ENCODE data around the gene SLC6A11.

SLC6A11 gene

DNA sequence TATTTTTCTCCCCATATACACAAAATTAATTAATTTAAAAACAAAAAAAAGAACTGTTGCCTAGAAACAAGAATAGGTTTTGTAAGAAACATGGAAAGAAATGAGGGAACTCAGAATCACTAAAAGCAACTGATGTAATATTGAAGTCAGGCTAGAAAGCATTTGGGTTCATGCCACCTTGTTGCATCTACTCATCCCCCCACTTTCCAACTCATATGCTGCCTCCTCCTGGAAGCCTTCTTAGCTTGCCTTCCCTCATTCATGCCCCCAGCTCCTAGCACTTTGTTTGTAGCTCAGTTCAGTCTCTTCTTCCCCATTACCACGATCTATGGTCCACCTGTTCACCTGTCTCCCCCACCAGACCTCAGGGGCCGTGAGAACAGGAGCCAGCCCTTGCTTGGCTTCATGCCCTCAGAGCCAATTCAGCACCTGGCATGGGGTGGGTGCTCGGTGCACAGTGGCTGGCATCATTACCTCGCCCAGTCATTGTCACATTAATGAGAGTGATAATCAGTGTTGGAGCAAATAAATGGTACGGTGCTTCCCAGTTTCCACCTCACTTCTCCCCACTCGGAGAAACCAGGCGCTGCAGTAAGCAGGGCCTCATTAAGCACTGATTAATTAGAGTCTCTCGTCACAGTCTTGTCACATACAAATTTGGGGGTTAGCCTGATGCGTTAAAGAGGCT lies 114.1 kb downstream of the SLC6A11 start:
- Histone ChIP-seq H3K4ac (ENCODE audit: low read depth, low read length) (no peak overlapping the region), H2BK15ac (replicated peaks; ENCODE audit: low read depth) (no peak overlapping the region), H2BK5ac (ENCODE audit: low read length) (no peak overlapping the region), H4K5ac (ENCODE audit: low read length) (no peak overlapping the region), H2BK120ac (ENCODE audit: low read depth, low read length) (no peak overlapping the region), H4K8ac (ENCODE audit: low read depth, low read length) (no peak overlapping the region), H3K4me3 (ENCODE audit: low read length) (no peak overlapping the region), H3K79me2 (ENCODE audit: control insufficient read depth, insufficient read depth, low read length) (no peaks in the 10 kb centered on the region), H3K36me3 (ENCODE audit: control insufficient read depth, insufficient read depth, low read length) (no peaks in the 10 kb centered on the region), H2AK5ac (ENCODE audit: low read length) (no peak overlapping the region), H3K56ac (ENCODE audit: low read length) (no peak overlapping the region), H3K79me1 (ENCODE audit: low read length) (no peaks in the 10 kb centered on the region), H3K4me1 (ENCODE audit: control insufficient read depth, low read depth, low read length) (no peaks in the 10 kb centered on the region), H3K18ac (ENCODE audit: low read length) (no peak overlapping the region), H3K4me2 (ENCODE audit: low read length) (no peak overlapping the region), H3K23ac (ENCODE audit: low read length) (no peak overlapping the region), H3K9ac (ENCODE audit: low read length) (no peak overlapping the region), H3K27ac (ENCODE audit: low read depth, low read length) (no peak overlapping the region), H3K27me3 (ENCODE audit: insufficient read depth, low read length, poor library complexity) (no peaks in the 10 kb centered on the region)
- DNase-seq: no peak
- WGBS (ENCODE audit: extremely low coverage, insufficient coverage, low lambda C conversion rate): no CpG with 5 or more reads among the region's 9 CpGs

DNA sequence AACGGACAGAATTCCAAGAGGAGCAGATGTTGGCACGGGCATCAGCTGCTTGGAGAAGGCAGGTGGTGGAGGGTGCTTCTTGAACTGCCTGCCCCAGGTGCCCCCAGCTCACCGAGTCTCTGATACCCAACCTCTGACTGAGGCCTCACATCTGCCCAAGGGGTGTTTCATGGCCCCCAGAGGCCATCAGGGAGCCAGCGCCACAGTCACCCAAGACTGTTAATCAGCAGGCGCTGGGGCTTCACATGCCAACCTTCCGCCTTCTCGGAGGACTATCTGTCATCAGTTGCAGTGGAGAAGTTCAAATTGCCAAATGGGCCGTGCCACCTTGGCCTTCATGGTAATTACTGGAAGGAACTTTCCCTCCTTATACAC lies 114.6 kb downstream of the SLC6A11 start:
- Histone ChIP-seq H3K79me2 (ENCODE audit: control insufficient read depth, insufficient read depth, low read length) (no peaks in the 10 kb centered on the region), H3K36me3 (ENCODE audit: control insufficient read depth, insufficient read depth, low read length) (no peaks in the 10 kb centered on the region), H2BK120ac (ENCODE audit: low read depth, low read length) (no peak overlapping the region), H3K27me3 (ENCODE audit: insufficient read depth, low read length, poor library complexity) (no peaks in the 10 kb centered on the region), H4K5ac (ENCODE audit: low read length) (no peak overlapping the region), H3K4me3 (ENCODE audit: low read length) (no peak overlapping the region), H3K23ac (ENCODE audit: low read length) (no peak overlapping the region), H3K9ac (ENCODE audit: low read length) (no peak overlapping the region), H2BK5ac (ENCODE audit: low read length) (no peak overlapping the region), H3K56ac (ENCODE audit: low read length) (no peak overlapping the region), H3K18ac (ENCODE audit: low read length) (no peak overlapping the region), H3K4me1 (ENCODE audit: control insufficient read depth, low read depth, low read length) (no peaks in the 10 kb centered on the region), H3K4me2 (ENCODE audit: low read length) (no peak overlapping the region), H2BK15ac (replicated peaks; ENCODE audit: low read depth) (no peak overlapping the region), H3K27ac (ENCODE audit: low read depth, low read length) (no peak overlapping the region), H3K4ac (ENCODE audit: low read depth, low read length) (no peak overlapping the region), H2AK5ac (ENCODE audit: low read length) (no peak overlapping the region), H4K8ac (ENCODE audit: low read depth, low read length) (no peak overlapping the region), H3K79me1 (ENCODE audit: low read length) (no peaks in the 10 kb centered on the region)
- no peak for DNase-seq
- no CpG with 5 or more reads among the region's 8 CpGs for WGBS (ENCODE audit: extremely low coverage, insufficient coverage, low lambda C conversion rate)

DNA sequence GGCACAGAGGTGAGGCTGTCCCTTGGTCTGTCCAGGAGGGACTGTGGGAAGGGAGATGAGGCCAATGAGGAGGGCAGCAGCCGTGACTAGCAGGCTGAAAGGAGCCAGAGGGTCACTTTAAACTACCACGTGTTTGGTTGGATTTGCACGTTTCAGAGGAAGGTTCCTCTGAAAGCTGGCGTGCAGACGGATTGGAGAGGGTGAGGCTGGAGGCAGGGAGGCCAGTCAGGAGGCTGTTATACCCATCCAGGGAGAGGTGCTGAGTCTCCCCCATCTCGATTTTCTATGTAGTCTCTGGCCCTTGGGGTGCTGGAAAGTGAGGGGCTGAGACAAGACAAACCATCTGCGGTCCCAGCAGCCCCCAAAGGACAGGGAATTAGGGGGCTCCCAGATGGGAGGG lies 116.6 kb downstream of the SLC6A11 start:
- H3K79me1 ChIP-seq (ENCODE audit: low read length): no peaks in the 10 kb centered on the region
- H3K4me1 ChIP-seq (ENCODE audit: control insufficient read depth, low read depth, low read length): no peaks in the 10 kb centered on the region
- no peak overlapping the region for H3K4ac ChIP-seq (ENCODE audit: low read depth, low read length)
- H3K4me3 ChIP-seq (ENCODE audit: low read length): no peak overlapping the region
- H3K27me3 ChIP-seq (ENCODE audit: insufficient read depth, low read length, poor library complexity): no peaks in the 10 kb centered on the region
- no peak overlapping the region for H2BK5ac ChIP-seq (ENCODE audit: low read length)
- no peaks in the 10 kb centered on the region for H3K36me3 ChIP-seq (ENCODE audit: control insufficient read depth, insufficient read depth, low read length)
- no peak overlapping the region for H3K27ac ChIP-seq (ENCODE audit: low read depth, low read length)
- no peaks in the 10 kb centered on the region for H3K79me2 ChIP-seq (ENCODE audit: control insufficient read depth, insufficient read depth, low read length)
- no peak overlapping the region for H4K5ac ChIP-seq (ENCODE audit: low read length)
- no peak for DNase-seq
- no peak overlapping the region for H2BK120ac ChIP-seq (ENCODE audit: low read depth, low read length)
- H3K56ac ChIP-seq (ENCODE audit: low read length): no peak overlapping the region
- no peak overlapping the region for H3K4me2 ChIP-seq (ENCODE audit: low read length)
- no peak overlapping the region for H3K9ac ChIP-seq (ENCODE audit: low read length)
- no peak overlapping the region for H3K23ac ChIP-seq (ENCODE audit: low read length)
- H3K18ac ChIP-seq (ENCODE audit: low read length): no peak overlapping the region
- WGBS (ENCODE audit: extremely low coverage, insufficient coverage, low lambda C conversion rate): no CpG with 5 or more reads among the region's 7 CpGs
- H2BK15ac ChIP-seq (replicated peaks; ENCODE audit: low read depth): no peak overlapping the region
- no peak overlapping the region for H2AK5ac ChIP-seq (ENCODE audit: low read length)
- no peak overlapping the region for H4K8ac ChIP-seq (ENCODE audit: low read depth, low read length)

DNA sequence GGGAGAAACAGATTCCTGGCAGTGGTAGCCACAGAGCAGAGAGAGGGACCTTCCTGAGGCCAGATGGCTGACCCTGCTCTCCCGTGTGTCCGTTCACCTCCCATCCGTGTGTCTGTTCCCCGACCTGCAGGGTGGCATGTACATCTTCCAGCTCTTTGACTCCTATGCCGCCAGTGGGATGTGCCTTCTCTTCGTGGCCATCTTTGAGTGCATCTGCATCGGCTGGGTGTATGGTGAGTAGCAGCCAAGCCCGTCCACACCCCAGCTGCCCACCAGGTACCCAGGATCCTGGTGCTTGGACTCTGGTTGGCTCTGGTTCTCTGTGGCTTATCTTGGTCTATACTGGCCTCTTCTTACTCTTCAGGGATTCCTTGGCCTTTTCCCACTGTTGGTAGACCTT lies 117.0 kb downstream of the SLC6A11 start:
- Histone ChIP-seq H3K9ac (ENCODE audit: low read length) (no peak overlapping the region), H3K36me3 (ENCODE audit: control insufficient read depth, insufficient read depth, low read length) (no peaks in the 10 kb centered on the region)

DNA sequence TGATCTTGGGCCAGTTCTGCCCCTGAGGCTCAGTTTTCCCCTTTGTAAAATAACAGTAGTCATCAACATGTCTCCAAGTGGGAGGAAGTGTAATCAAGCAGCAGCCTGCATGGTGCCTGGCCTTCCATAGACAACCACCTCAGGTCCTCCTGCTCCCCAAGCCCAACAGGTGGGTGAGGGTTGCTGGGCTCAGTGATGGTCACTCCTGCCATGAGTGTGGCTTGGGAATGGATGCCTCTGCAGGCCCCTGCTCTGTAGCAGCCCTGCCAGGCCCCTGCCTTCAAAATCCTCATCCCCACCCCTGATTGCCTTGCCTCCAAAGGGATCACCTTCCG lies 117.4 kb downstream of the SLC6A11 start:
- Histone ChIP-seq H2BK120ac (ENCODE audit: low read depth, low read length) (no peak overlapping the region), H3K9ac (ENCODE audit: low read length) (no peak overlapping the region), H3K4me3 (ENCODE audit: low read length) (no peak overlapping the region), H3K4ac (ENCODE audit: low read depth, low read length) (no peak overlapping the region), H4K8ac (ENCODE audit: low read depth, low read length) (no peak overlapping the region), H3K4me1 (ENCODE audit: control insufficient read depth, low read depth, low read length) (no peaks in the 10 kb centered on the region), H2AK5ac (ENCODE audit: low read length) (no peak overlapping the region), H3K18ac (ENCODE audit: low read length) (no peak overlapping the region), H3K79me2 (ENCODE audit: control insufficient read depth, insufficient read depth, low read length) (no peaks in the 10 kb centered on the region), H4K5ac (ENCODE audit: low read length) (no peak overlapping the region), H3K27me3 (ENCODE audit: insufficient read depth, low read length, poor library complexity) (no peaks in the 10 kb centered on the region), H2BK15ac (replicated peaks; ENCODE audit: low read depth) (no peak overlapping the region), H3K4me2 (ENCODE audit: low read length) (no peak overlapping the region), H3K79me1 (ENCODE audit: low read length) (no peaks in the 10 kb centered on the region), H3K23ac (ENCODE audit: low read length) (no peak overlapping the region), H2BK5ac (ENCODE audit: low read length) (no peak overlapping the region), H3K56ac (ENCODE audit: low read length) (no peak overlapping the region), H3K36me3 (ENCODE audit: control insufficient read depth, insufficient read depth, low read length) (no peaks in the 10 kb centered on the region), H3K27ac (ENCODE audit: low read depth, low read length) (no peak overlapping the region)
- no peak for DNase-seq
- no CpG with 5 or more reads among the region's 1 CpG for WGBS (ENCODE audit: extremely low coverage, insufficient coverage, low lambda C conversion rate)

More for the DNA sequence above, 117.0 kb downstream of the SLC6A11 start:
- no peak overlapping the region for H3K4ac ChIP-seq (ENCODE audit: low read depth, low read length)
- no peaks in the 10 kb centered on the region for H3K4me1 ChIP-seq (ENCODE audit: control insufficient read depth, low read depth, low read length)
- WGBS (ENCODE audit: extremely low coverage, insufficient coverage, low lambda C conversion rate): no CpG with 5 or more reads among the region's 8 CpGs
- H2BK120ac ChIP-seq (ENCODE audit: low read depth, low read length): no peak overlapping the region
- H2BK15ac ChIP-seq (replicated peaks; ENCODE audit: low read depth): no peak overlapping the region
- H3K18ac ChIP-seq (ENCODE audit: low read length): no peak overlapping the region
- H4K8ac ChIP-seq (ENCODE audit: low read depth, low read length): no peak overlapping the region
- no peak overlapping the region for H4K5ac ChIP-seq (ENCODE audit: low read length)
- no peaks in the 10 kb centered on the region for H3K79me2 ChIP-seq (ENCODE audit: control insufficient read depth, insufficient read depth, low read length)
- H3K79me1 ChIP-seq (ENCODE audit: low read length): no peaks in the 10 kb centered on the region
- DNase-seq: no peak
- H3K4me2 ChIP-seq (ENCODE audit: low read length): no peak overlapping the region
- H2AK5ac ChIP-seq (ENCODE audit: low read length): no peak overlapping the region
- no peak overlapping the region for H3K4me3 ChIP-seq (ENCODE audit: low read length)
- H3K23ac ChIP-seq (ENCODE audit: low read length): no peak overlapping the region
- H3K27ac ChIP-seq (ENCODE audit: low read depth, low read length): no peak overlapping the region
- H3K27me3 ChIP-seq (ENCODE audit: insufficient read depth, low read length, poor library complexity): no peaks in the 10 kb centered on the region
- H2BK5ac ChIP-seq (ENCODE audit: low read length): no peak overlapping the region
- H3K56ac ChIP-seq (ENCODE audit: low read length): no peak overlapping the region

DNA sequence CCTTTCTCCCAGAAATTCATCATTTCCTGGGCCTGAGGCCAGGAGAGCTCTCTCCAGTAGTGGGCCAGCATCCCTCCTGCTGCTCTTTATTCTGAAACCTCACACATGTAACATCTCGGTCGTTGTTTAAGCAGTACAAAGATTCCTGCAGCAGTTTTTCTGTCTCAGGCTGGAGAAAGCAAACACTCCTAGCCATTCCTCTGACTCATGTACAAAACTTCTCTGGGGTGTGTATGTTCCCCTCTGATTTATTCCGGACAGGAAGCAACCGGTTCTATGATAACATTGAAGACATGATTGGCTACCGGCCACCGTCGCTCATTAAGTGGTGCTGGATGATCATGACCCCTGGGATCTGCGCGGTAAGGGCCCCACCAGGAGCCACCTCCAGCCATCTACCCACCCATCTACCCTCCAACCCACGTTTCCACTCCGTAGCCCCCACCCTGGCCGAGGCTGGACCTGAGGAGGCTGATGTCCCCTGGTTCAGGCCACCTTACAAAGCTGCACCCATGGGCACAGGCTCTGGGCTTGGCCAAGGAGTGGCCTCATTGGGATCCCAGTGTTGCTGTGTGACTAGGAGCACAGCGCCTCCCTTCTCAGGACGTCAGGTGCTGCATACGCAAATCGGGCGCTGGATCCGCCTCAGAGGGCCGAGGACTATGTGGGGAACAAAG lies 117.9 kb downstream of the SLC6A11 start:
- Histone ChIP-seq H3K79me2 (ENCODE audit: control insufficient read depth, insufficient read depth, low read length) (no peaks in the 10 kb centered on the region), H3K18ac (ENCODE audit: low read length) (no peak overlapping the region), H2AK5ac (ENCODE audit: low read length) (no peak overlapping the region), H3K4me1 (ENCODE audit: control insufficient read depth, low read depth, low read length) (no peaks in the 10 kb centered on the region), H3K23ac (ENCODE audit: low read length) (no peak overlapping the region), H3K9ac (ENCODE audit: low read length) (no peak overlapping the region), H2BK5ac (ENCODE audit: low read length) (no peak overlapping the region), H3K4me3 (ENCODE audit: low read length) (no peak overlapping the region), H3K79me1 (ENCODE audit: low read length) (no peaks in the 10 kb centered on the region), H2BK15ac (replicated peaks; ENCODE audit: low read depth) (no peak overlapping the region), H3K27ac (ENCODE audit: low read depth, low read length) (no peak overlapping the region), H3K4me2 (ENCODE audit: low read length) (no peak overlapping the region), H4K5ac (ENCODE audit: low read length) (no peak overlapping the region), H3K27me3 (ENCODE audit: insufficient read depth, low read length, poor library complexity) (no peaks in the 10 kb centered on the region), H3K56ac (ENCODE audit: low read length) (no peak overlapping the region), H2BK120ac (ENCODE audit: low read depth, low read length) (no peak overlapping the region), H3K36me3 (ENCODE audit: control insufficient read depth, insufficient read depth, low read length) (no peaks in the 10 kb centered on the region), H4K8ac (ENCODE audit: low read depth, low read length) (no peak overlapping the region), H3K4ac (ENCODE audit: low read depth, low read length) (no peak overlapping the region)
- WGBS (ENCODE audit: extremely low coverage, insufficient coverage, low lambda C conversion rate): no CpG with 5 or more reads among the region's 19 CpGs
- DNase-seq: no peak
